GM18861 (cell line): ENCODE results near the gene PDE6D.

Experiments used
- ATAC-seq: cut with Tn5 transposase; IDR thresholded peaks from one replicate; pipeline ENCODE4 v1.9.1; 2021; ENCODE audit not compliant: unreplicated experiment

PDE6D gene

DNA sequence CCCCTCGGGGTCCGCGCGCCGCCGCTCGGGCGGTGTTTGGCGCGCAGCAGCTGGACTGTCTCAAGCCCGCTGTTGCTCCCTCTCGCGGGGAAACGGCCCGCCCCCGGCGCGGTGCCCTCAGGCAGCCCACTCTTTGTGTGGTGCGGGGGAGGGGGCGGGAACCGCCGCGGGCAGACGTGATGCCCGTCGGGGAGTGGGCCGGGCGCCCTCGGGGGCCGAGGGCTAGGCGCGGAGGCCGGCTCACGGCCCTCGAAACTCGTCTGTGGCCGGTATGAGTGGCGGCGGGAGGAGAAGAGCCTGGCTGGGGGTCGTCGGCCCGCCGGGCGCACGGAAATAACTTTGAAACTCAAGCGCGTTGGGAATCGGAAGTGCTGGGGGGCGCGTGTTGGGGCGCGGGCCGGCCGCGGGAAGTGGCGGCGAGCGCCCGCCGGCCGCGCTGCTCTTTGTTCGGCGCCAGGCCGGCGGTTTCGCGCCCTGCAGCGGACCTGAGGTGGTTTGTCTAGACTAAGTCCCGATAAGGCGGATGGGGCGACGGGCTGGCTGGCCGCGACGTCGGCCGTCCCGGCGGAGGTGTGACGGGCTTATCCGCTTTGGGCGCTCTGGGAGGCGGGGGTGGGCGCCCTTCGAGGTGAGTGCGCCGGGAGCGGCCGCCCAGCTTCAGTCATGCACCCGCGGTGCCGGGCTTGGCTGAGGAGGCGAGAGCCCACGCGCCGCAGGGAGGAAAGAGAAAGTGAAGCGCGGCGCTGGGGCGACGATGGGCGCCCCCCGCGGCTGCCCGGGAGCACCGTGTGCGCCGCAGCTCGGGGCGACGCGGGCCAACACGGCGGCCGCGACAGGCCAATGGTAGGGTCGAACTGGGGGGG lies 72.1 kb downstream of the PDE6D start:
- ATAC-seq: no peak

DNA sequence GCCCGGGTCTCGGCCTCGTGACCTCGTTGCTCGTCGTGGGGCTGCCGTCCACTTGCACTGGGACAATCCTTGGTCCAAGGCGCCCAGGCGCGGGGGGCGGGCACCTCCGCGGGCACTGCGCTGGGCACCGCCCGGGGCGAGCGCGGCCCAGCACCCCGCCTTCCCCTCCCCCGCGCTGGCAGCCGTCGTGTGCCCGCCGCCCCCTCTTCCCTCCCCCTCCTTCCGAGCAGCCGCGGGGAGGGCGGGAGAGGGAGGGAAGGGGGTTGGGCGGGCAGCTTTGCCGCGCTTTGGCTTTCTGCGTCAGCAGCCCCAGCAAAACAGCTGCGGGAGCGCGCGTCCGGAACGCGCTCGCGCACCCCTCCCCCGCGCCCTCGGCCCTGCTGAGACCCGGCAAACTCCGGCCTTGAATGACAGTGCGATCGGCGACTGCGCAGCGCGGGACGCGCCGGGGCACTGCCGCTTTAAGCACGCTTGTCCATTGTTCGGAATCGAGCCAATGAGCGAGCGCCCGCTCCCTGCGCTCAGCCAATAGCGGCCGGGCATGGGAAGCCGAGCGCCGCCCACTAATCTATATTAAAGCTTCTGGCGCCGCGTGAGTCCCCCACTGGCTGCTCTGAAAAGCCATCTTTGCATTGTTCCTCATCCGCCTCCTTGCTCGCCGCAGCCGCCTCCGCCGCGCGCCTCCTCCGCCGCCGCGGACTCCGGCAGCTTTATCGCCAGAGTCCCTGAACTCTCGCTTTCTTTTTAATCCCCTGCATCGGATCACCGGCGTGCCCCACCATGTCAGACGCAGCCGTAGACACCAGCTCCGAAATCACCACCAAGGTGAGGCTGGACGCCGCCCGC lies 72.9 kb downstream of the PDE6D start, which contains the start of gene PTMA:
PTMA (plus strand) TSS at position 599 of the 846 bp plus-strand sequence; CDS start at position 781, 182 bp downstream.
- ATAC-seq: peak; percentile 58

DNA sequence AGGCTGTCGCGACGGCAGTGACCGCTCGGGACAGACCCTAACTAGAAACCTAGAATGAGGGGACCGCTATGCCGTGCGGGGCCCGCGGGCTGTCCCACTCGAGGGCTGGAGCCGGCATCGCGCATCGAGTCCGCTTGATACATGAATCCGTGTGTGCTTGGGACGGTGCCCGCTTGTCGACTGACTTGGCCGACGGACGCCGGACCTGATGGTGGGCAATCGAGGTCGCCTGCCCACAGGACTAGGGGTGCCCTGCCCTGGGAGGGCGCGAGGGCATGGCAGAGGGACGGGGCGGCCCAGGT lies 73.5 kb downstream of the PDE6D start:
- no peak for ATAC-seq

DNA sequence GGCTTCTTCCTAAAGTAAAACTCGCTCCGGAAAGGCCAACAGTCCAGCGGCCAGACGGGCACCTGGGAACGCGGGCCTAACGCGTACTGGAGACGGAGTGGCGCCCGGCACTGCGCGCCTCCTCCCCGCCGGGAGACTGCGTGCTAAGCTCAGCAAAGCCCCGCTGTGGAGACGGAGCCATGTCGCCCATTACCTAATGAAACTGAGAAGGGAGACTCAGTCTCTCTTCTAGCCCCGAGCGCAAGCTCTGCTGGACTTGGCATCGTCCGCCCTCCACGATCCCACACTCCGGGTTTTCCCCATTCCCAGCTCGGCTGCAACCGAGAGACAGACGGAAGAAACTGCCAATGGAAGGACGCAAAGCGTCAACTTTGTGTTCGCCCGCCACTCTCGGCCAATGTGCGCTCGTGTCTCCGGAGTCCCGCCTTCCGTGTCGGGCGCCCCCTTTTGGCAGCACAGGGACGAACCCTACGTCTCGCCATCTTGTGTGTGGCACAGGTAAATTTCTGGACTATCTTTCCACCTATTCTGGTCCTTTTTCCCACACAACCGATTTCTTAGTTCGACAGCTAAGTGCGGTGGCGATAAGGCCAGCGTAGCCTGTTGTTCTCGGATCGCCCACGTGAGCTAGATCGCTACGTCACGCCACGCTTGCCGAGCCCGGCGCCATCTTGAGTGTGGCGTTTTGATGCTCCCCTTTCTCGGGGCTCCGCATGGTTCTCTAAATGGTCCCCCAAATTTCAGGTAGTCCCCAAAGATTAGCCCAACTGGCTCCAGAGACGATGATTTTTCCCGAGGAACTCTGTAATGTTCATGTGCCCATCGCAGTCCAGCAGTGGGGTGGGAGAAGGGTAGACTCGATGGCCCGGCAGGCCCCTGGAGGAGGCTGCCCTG lies 74.1 kb downstream of the PDE6D start:
- ATAC-seq: peak; percentile 38

DNA sequence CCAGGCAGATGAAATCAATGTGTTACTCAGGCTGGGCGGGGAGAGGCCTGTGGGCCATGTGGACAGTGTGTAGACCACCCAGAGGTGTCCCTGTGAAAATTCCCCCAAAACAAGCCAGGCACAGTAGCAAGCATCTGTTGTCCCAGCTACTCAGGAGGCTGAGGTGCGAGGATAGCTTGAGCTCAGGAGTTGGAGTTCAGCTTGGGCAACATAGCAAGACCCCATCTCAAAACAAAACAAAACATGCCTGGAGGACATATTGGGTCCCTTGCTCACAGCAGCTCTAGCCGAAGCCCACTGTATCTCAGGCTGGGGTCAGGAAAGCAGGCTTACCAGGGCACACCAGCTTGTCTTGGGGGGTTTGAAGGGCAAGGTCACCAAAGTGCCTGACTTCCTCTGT lies 77.1 kb downstream of the PDE6D start:
- no peak for ATAC-seq

DNA sequence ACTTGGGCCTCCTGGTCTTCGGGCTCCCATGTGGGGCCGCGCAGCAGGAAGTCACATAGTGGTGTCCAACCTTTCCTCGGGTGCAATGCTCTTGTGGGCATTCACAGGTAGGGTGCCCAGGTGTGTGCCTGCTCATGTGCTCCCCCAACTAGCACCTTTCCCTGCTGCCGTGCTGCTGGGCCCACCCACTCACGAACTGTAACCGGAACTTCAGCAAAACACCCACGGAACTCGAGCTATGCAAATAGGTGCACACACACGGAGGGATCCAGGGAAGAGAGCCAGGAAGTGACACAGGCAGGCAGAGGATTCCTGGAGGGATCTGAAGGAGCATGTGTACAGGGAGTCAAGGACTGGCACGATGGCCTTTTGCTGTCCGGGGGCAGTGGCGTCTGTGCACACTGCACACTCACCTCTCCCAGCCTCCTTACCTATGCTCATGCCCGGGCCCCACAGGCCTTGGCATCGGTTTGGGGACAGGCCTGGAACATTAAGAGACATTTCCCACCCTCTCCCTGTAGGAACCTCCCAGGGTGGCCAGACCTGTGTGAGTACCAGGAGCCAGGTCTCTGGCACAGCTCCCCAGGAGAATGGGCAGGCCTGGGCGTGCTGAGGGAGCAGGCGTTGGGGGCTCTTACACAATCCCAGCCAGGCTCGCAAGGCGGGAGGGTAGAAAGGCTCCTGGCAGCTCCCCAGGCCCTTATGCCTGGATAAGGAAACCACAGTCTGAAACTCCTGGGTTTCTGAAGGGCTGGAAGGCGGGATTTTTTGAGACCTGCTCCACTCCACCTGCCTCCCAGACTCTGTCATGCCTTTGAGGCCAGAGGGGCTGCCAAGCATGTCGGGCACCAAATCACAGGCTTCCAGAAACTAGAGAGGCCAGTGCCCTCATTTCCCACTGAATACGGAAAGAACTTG lies 79.4 kb downstream of the PDE6D start:
- no peak for ATAC-seq

DNA sequence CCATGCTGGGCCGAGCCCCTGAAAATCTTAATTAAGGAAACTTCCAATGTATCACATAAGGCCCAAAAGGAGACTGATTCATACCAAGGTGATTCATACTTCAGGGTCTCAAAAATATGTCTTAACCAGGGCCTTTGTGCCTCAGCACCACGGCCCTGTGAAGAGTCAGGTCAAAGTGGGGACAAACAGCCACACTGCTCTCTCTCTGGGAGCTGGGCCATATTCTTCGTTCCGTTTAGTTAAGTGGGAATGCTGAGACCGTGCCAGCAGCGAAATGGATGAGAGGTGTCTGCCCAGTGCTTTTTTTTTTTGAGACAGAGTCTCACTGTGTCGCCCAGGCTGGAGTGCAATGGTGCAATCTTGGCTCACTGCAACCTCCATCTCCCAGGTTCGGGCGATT lies 82.1 kb downstream of the PDE6D start:
- no peak for ATAC-seq

DNA sequence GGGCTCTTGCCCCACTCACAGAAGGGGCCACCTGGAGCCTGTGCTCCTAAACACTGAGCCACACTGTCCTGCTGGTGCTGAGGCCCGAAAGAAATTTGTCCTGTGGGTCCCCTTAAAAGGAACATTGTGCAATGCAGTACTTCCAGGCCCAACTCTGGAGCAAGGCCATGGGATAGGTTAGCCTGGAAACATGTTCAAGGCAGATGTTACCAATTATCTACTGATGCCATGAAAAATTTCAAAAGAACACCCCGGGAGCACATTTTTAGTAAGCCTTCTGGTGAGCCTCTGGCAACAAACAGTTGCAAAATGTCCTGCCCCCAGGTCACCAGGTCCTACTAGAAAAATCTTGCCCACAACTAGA lies 85.1 kb downstream of the PDE6D start:
- ATAC-seq: no peak

DNA sequence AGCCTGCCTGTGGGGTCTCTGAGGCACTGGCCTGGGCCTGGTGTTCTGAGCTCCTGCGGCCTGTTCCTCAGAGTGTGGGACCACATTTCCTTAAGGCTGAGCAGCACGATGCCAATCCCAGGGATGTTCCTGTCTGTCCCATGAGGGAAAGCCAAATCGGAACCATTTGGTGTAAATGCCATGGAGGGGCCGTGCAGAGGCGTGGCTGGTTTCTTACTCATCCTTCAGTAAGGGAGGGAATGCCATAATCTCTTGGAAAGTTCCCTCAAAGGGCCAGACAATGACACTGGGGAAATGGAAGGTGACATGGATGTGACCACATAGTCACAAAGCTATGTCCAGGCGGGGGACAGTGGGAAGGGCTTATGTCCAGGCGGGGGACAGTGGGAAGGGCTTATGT lies 87.1 kb downstream of the PDE6D start:
- ATAC-seq: no peak

DNA sequence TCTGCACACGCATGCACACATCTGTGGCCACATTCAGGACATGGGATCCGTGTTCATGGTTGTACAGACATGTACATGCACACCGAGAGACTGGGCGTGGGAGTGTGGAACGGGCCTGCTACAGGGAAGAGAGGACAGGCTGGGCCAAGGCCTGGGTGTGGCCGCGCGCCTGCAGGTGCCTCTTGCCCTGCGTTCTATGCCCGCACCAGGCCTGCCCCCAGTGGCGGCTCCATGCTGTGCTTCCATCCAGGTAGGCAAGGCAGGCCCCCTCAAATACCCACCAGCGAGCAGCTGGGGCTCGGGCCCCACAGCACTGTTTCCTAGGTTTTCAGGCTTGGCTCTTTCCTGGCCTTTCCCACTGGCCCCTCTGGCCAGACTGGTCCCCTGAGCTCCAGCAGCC lies 88.2 kb downstream of the PDE6D start:
- ATAC-seq: no peak

DNA sequence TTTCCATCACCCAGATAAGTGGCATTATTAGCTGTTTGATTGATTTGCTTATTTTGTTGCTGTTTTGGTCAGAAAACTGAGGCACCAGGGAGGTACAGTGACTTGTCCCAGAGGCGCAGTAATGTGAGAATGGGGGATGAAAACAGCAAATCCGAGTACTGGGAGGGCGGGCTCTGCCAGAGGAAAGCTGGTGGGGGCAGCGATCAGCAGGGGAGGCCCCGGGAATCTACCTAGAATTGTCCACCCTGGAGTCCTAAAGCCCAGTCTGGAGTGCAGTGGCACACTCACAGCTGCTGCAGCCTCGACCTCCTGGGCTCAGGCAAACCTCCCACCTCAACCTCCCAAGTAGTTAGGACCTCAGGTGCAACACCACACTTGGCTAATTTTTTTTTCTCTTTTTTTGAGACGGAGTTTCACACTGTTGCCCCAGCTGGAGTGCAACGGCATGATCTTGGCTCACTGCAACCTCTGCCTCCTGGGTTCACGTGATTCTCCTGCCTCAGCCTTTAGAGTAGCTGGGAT lies 89.8 kb downstream of the PDE6D start:
- ATAC-seq: no peak

DNA sequence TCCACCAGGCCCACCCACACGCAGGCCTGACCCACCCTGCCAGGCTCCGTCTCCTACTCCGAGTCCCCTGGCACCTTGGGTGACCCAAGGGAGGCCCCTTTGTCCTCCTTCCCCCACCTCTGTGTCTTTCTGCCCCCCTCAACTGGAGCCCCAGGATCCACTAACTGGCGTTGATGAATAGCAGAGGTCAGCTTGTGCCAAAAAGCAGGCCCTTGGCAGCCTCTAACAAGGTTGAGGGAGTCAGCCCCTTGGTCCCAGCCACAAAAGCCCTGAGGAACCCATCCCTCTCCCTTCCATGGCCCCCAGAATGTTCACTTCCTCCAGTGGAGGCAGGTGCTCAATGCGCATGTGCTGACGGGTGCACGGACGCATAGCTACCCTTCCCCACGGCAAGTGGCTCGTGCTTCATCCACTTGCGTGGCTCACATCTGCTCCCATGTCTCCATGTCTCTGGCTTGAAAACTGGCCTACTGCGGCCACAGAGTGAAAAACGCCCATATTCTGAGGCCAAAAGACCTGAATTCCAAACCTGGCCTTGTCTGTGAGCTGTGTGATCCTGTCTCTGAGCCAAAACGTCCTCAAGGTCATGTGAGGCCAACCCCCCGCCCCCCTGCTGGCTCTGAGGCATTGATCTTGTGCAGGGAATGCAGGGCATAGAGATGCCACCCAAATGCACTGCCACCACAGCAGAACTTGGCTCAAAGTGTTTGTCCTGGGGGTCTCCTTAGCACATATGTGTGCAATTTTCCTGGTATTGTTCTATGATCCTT lies 91.8 kb downstream of the PDE6D start:
- no peak for ATAC-seq

DNA sequence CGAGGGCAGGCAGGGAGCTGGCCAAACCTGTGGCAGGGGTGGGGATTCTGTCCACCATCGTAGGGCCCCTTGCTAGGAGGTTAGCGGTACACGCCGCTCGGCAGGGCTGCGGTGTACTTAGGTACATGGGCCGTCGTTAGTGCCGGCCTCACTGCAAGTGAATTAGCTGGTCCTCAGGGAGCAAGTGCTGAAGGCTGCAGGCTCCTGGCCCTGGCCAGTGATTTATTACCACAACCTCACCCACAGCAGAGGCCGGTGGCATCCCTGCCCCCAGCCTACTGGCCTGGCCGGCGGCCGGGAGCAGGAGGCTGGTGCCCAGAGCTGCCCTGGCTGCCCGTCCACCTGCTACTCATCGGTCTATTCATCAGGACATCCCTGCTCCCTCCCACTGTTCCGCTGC lies 92.4 kb downstream of the PDE6D start:
- no peak for ATAC-seq

DNA sequence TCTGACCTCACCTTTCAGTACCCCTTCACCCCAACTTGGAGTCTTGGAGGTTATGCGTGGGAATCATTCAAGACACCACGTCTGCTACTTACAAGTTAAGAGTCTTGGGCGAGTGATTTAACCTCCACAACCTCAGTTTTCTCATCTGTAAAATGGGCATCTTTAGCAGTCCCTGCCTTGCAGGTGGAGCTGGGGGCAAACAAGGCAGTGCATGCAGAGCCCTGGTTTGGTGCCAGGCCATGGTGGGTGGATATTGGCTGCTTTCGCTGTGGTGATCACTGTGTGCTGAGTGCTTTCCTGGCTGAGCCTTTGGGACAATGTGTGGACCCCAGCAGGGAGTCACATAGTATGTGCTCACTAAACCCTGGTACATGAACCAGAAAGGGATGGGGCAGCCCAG lies 93.1 kb downstream of the PDE6D start:
- no peak for ATAC-seq

DNA sequence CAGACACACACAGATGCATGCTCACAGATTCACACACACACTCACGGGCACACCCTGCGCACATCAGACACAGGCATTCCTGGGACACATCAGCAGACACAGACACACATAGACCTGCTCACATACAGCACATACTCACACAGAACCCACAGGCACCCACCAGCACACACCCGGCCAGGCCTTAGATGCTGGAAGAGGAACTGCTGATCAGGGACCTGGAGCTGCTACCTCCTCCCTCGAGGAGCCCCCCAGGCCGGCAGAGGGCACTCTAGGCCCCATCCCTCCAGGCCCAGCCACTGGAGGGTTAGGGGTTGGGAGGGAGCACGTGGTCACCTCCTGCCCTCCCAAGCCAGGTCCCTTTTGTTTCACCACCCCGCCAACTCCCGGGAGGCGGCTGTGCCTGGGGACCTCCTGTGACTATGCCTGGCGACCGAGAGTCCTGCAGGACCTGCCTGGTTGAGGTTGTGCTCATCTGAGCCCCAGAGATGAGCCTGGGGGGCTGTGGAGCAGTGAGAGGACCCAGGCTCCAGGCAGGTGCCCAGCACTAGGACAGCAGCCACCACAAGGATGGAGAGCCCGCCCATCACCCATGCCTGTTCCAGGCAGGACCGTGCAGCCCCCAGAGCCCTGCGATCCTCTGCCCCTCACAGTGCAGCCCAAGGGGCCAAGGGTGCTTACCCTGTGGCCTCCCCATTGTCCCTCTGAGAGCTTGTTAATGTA lies 93.8 kb downstream of the PDE6D start:
- ATAC-seq: no peak

DNA sequence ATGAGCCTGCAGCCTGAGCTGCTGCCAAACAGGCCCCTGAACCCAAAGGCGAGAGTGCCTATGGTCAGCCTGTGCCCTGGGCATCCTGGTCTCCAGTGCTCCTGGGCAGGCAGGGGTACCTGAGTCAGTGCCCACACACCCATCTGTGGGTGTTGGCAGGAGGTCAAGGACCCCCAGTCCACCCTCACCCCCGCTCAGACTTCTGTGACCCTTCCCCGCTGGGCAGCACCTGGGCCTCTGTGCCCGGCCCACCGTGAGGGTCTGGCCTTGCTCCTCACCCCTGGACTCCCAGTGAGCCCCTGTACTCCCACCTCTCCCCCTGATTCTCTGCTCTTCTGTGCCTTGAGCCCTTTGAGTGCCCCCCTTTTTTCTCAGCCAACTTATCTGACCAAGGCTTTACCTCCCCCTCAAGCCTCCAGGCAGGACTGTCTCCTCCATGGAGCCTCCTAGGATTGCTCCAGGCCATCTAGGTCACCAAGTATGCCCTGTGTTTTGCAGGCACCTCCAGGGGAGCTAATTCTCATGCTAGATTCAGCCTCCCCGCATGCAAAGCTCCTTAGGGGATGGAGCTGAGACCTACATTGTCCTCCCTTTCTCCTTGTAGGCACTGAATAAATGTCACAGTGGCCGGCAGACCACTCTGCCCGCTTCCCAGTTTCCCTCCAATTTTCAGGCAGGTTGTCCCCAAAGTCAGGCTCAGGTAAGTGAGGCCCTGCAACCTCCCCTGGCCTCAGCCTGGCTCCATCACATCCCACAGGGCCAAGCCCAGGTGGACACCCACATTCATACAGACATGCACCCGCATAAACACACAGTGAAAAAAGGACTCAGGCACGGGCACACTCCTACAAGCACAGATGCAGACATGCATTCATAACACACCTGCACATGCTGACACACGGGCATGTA lies 94.6 kb downstream of the PDE6D start:
- ATAC-seq: no peak

DNA sequence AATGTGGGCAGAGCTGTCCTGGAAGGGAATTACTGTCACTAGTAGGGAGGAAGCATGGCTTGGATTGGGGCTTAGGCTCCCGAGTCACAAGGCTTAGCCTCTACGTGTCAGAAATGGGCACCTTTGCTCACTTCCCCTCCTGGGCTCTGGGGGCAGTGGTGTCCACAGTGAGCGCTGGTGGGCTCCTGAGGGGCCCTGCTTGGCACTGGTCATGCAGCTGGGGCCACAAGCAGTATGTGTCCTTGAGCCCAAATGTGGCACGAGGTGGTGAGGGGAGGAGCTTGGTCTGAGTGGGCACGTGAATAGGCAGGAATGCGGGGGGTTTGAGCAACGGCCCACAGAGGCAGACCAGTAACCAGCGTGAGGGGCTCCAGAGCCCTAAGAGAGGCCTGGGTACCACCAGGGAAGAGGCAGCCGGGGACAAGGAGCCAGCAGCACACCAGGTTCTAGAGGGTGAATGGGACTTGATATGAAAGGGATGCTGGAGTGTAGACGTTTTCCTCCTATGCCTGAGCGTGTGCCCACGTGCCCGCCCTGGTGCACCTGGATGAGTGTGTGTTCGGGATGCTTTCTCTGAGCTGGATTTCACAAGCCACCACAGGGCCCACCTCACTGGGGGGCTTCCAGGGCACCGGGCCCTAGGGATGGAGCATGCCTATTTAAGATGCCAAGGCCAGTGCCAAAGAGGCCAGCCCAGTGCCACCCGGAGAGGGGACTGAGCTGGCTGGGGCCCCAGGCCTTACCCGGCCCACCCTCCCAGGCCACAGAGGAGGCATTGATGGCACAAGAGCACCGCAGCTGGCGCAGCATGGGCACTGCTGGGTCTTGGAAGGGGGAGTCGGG lies 95.5 kb downstream of the PDE6D start:
- ATAC-seq: no peak
